ES-I3 (cell line): ENCODE data around the gene TMEM178A.

Experiments used
- H3K36me3 ChIP-seq: 2 replicates; pipeline ENCODE4 v1.6.1; 2013; ENCODE audit warnings: mild to moderate bottlenecking, low read length, control low read depth, moderate library complexity; ENCODE audit not compliant: insufficient read depth
- H3K4me1 ChIP-seq: 2 replicates; pipeline ENCODE4 v1.6.1; 2013; ENCODE audit warnings: mild to moderate bottlenecking, control low read depth, low read length; ENCODE audit not compliant: insufficient read depth
- H3K9ac ChIP-seq: 2 replicates; pipeline ENCODE4 v1.6.1; 2013; ENCODE audit warnings: low read depth, mild to moderate bottlenecking, low read length, moderate library complexity
- H3K9me3 ChIP-seq: 2 replicates; pipeline ENCODE4 v1.6.1; 2013; ENCODE audit warnings: mild to moderate bottlenecking, low read length, moderate library complexity; ENCODE audit not compliant: control insufficient read depth, insufficient read depth

Gene TMEM178A

GRCh38 chr2:39659765-39660611 is 5.7 kb upstream of the TMEM178A start:
- no peak overlapping the region for H3K9ac ChIP-seq
- H3K9me3 ChIP-seq = no peaks in the 10 kb centered on the region
- H3K36me3 ChIP-seq = no peaks in the 10 kb centered on the region
- peaks cover 6% of the 10 kb centered on the region for H3K4me1 ChIP-seq

GRCh38 chr2:39660612-39661236 is 5.0 kb upstream of the TMEM178A start:
- Histone ChIP-seq H3K9me3 (no peaks in the 10 kb centered on the region), H3K4me1 (peaks cover 6% of the 10 kb centered on the region), H3K9ac (no peak overlapping the region), H3K36me3 (no peaks in the 10 kb centered on the region)

GRCh38 chr2:39661826-39662225 is 3.9 kb upstream of the TMEM178A start:
- Histone ChIP-seq H3K9ac (no peak overlapping the region), H3K9me3 (no peaks in the 10 kb centered on the region), H3K36me3 (no peaks in the 10 kb centered on the region), H3K4me1 (peaks cover 6% of the 10 kb centered on the region)

GRCh38 chr2:39663187-39663930 is 2.4 kb upstream of the TMEM178A start:
- H3K36me3 ChIP-seq = no peaks in the 10 kb centered on the region
- H3K4me1 ChIP-seq = peaks cover 17% of the 10 kb centered on the region
- no peaks in the 10 kb centered on the region for H3K9me3 ChIP-seq
- no peak overlapping the region for H3K9ac ChIP-seq

- H3K9me3 ChIP-seq = no peaks in the 10 kb centered on the region
- H3K36me3 ChIP-seq = no peaks in the 10 kb centered on the region
- peaks cover 17% of the 10 kb centered on the region for H3K4me1 ChIP-seq
- H3K9ac ChIP-seq = peak overlapping the region; percentile 74; the same call in 1 of the 2 replicates
These were observed 1.4 kb upstream of the TMEM178A start for GRCh38 chr2:39664232-39664887.

GRCh38 chr2:39664888-39665591 is 677 bp upstream of the TMEM178A start:
- peaks cover 17% of the 10 kb centered on the region for H3K4me1 ChIP-seq

GRCh38 chr2:39666491-39667101 is 879 bp downstream of the TMEM178A start:
- peaks cover 10% of the 10 kb centered on the region; the same call in 1 of the 2 replicates for H3K4me1 ChIP-seq
- H3K9ac ChIP-seq = peak overlapping the region; percentile 73
- no peaks in the 10 kb centered on the region for H3K36me3 ChIP-seq
- no peaks in the 10 kb centered on the region; the same call in 1 of the 2 replicates for H3K9me3 ChIP-seq

More at GRCh38 chr2:39664888-39665591, 677 bp upstream of the TMEM178A start:
- Histone ChIP-seq H3K9ac (peak overlapping the region; percentile 74), H3K9me3 (no peaks in the 10 kb centered on the region; the same call in 1 of the 2 replicates), H3K36me3 (no peaks in the 10 kb centered on the region)

- Histone ChIP-seq H3K4me1 (peaks cover 10% of the 10 kb centered on the region; the same call in 1 of the 2 replicates), H3K9me3 (no peaks in the 10 kb centered on the region; the same call in 1 of the 2 replicates), H3K36me3 (no peaks in the 10 kb centered on the region), H3K9ac (peak overlapping the region; percentile 73)
These were observed 1.6 kb downstream of the TMEM178A start for GRCh38 chr2:39667104-39667885.

GRCh38 chr2:39667886-39668276 is 2.2 kb downstream of the TMEM178A start:
- no peak overlapping the region for H3K9ac ChIP-seq

GRCh38 chr2:39668576-39669080 is 2.9 kb downstream of the TMEM178A start:
- peaks cover 10% of the 10 kb centered on the region; the same call in 1 of the 2 replicates for H3K4me1 ChIP-seq
- no peak overlapping the region for H3K9ac ChIP-seq
- H3K36me3 ChIP-seq = no peaks in the 10 kb centered on the region
- no peaks in the 10 kb centered on the region; the same call in 1 of the 2 replicates for H3K9me3 ChIP-seq

More at GRCh38 chr2:39667886-39668276, 2.2 kb downstream of the TMEM178A start:
- no peaks in the 10 kb centered on the region; the same call in 1 of the 2 replicates for H3K9me3 ChIP-seq
- peaks cover 10% of the 10 kb centered on the region; the same call in 1 of the 2 replicates for H3K4me1 ChIP-seq
- no peaks in the 10 kb centered on the region for H3K36me3 ChIP-seq

GRCh38 chr2:39671604-39672003 is 5.9 kb downstream of the TMEM178A start:
- H3K9ac ChIP-seq = no peak overlapping the region
- no peaks in the 10 kb centered on the region; the same call in 1 of the 2 replicates for H3K9me3 ChIP-seq
- peaks cover 10% of the 10 kb centered on the region; the same call in 1 of the 2 replicates for H3K4me1 ChIP-seq
- no peaks in the 10 kb centered on the region for H3K36me3 ChIP-seq

- Histone ChIP-seq H3K9me3 (no peaks in the 10 kb centered on the region; the same call in 1 of the 2 replicates), H3K4me1 (no peaks in the 10 kb centered on the region), H3K36me3 (no peaks in the 10 kb centered on the region), H3K9ac (no peak overlapping the region)
These were observed 7.3 kb downstream of the TMEM178A start for GRCh38 chr2:39673018-39673417.
